ENCODE results near the gene NECTIN1. TPM values are rescaled to one million over a fixed set of nuclear protein-coding genes. Genes with fewer than 3 reads are reported as not detected.

Gene NECTIN1
- total RNA-seq, 1 experiment from 2014 or later: 23.8 TPM

GRCh38 chr11:119668676-119669075 is 60.3 kb downstream of the NECTIN1 start:
- no TSS peak for BruUV-seq (replicated peaks)
- DNase-seq (ENCODE audit: low read depth, low spot score) (no peak), ATAC-seq (no peak)
- CTCF ChIA-PET: interaction anchor here (1.0 kb wide), 1 partner anchor 61 kb away, joined by 4 read pairs; the partner anchor contains the start of gene NECTIN1
- H2AFZ ChIP-seq (ENCODE audit: low read depth, low read length, poor library complexity, severe bottlenecking): no peak overlapping the region
- no peak overlapping the region for H3K27ac ChIP-seq (ENCODE audit: low read depth, low read length)
- POLR2A ChIA-PET: no interaction called here
- H3K4me1 ChIP-seq (ENCODE audit: control insufficient read depth in 1 of 2, insufficient read depth in 2 of 2, low read length in 2 of 2): no peaks in the 10 kb centered on the region
- RAD21 ChIA-PET (ENCODE audit: low non-redundant PET in 1 of 2, low total read pairs in 2 of 2, uncharacterized antibody in 2 of 2, unreplicated experiment in 2 of 2): no interaction called here
- H3K4me2 ChIP-seq (ENCODE audit: low read length): no peak overlapping the region
- H3K79me2 ChIP-seq (ENCODE audit: insufficient read depth, low read length): no peaks in the 10 kb centered on the region
- TF ChIP-seq ZFX (IDR thresholded peaks at IDR 0.05) (no peak), YY1 (IDR thresholded peaks at IDR 0.05; ENCODE audit: extremely low read depth, insufficient replicate concordance, low read depth, low read length) (no peak), CBX3 (IDR thresholded peaks at IDR 0.05; ENCODE audit: low read depth) (no peak), SIN3A (IDR thresholded peaks at IDR 0.05; ENCODE audit: low read depth) (no peak), EGR1 (IDR thresholded peaks at IDR 0.05; ENCODE audit: low read depth) (no peak), ZBTB33 (IDR thresholded peaks at IDR 0.05; ENCODE audit: extremely low read depth, insufficient replicate concordance, low read length) (no peak)
- no peak overlapping the region for H3K9ac ChIP-seq (ENCODE audit: low read length)
- no peaks in the 10 kb centered on the region for H3K9me3 ChIP-seq (ENCODE audit: control insufficient read depth in 1 of 2, insufficient read depth in 1 of 2, low read depth in 1 of 2, low read length in 2 of 2)
- H4K20me1 ChIP-seq (ENCODE audit: insufficient read depth): no peaks in the 10 kb centered on the region
- intact Hi-C loops (cut with micrococcal nuclease): loop anchor here (5.0 kb wide), 1 partner anchor 186 kb away; no protein-coding TSS in a partner anchor
- no peaks in the 10 kb centered on the region for H3K9me2 ChIP-seq (ENCODE audit: insufficient read depth)
- peaks cover 2 to 3% of the 10 kb centered on the region in 2 experiments; a peak in 2 of 4 replicates for H3K36me3 ChIP-seq (ENCODE audit: control insufficient read depth in 1 of 2, insufficient read depth in 2 of 2, low read length in 2 of 2)
- H3K27me3 ChIP-seq (ENCODE audit: insufficient read depth, low read length): no peaks in the 10 kb centered on the region
- H3K4me3 ChIP-seq (replicated peaks in 1 of 2; ENCODE audit: low read depth in 1 of 2, low read length in 2 of 2): no peak overlapping the region

DNA sequence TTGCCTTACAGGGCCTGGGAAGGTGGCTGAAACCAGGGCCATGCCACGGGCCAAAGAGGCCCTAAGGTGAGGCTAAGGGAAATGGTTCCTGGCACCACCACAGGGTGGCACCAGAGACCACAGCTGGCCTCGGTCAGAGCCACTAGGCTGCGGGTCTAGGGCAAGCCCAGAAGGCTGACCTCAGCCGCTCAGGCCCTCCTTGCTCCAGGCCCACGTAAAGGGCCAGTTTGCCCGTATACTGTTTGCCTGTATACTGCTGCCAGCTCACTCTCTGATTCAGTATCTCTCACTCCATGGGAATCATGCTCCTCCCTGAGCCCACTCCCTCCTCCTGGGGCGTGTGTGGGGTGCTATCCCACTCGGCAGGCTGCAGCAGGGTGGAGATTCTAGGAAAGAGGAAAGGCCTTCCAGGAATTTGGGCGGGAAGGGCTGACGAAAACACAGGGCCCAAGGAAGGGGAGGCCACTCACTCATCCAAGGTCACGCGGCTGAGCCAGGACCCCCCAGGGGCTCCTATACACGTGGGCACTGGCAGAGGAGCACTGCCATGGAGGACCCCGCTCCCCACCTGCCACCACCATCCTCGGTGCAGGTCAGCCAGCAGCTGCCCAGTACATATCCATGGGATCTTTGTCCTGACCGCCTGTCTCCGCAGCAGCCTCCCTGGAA is 62.4 kb downstream of the NECTIN1 start:
- DNase-seq (ENCODE audit: low read depth, low spot score) (peak; percentile 18), ATAC-seq (peak; percentile 99)
- Histone ChIP-seq H3K4me3 (replicated peaks in 1 of 2; ENCODE audit: low read depth in 1 of 2, low read length in 2 of 2) (no peak overlapping the region), H3K9me2 (ENCODE audit: insufficient read depth) (no peaks in the 10 kb centered on the region), H3K4me2 (ENCODE audit: low read length) (no peak overlapping the region), H4K20me1 (ENCODE audit: insufficient read depth) (no peaks in the 10 kb centered on the region), H3K27ac (ENCODE audit: low read depth, low read length) (no peak overlapping the region), H3K27me3 (ENCODE audit: insufficient read depth, low read length) (no peaks in the 10 kb centered on the region), H2AFZ (ENCODE audit: low read depth, low read length, poor library complexity, severe bottlenecking) (no peak overlapping the region), H3K4me1 (ENCODE audit: control insufficient read depth in 1 of 2, insufficient read depth in 2 of 2, low read length in 2 of 2) (no peaks in the 10 kb centered on the region), H3K79me2 (ENCODE audit: insufficient read depth, low read length) (no peaks in the 10 kb centered on the region), H3K9me3 (ENCODE audit: control insufficient read depth in 1 of 2, insufficient read depth in 1 of 2, low read depth in 1 of 2, low read length in 2 of 2) (no peaks in the 10 kb centered on the region), H3K36me3 (ENCODE audit: control insufficient read depth in 1 of 2, insufficient read depth in 2 of 2, low read length in 2 of 2) (peaks cover 0 to 2% of the 10 kb centered on the region in 2 experiments; a peak in 1 of 4 replicates), H3K9ac (ENCODE audit: low read length) (no peak overlapping the region)
- no peak for TF ChIP-seq CEBPB (IDR thresholded peaks at IDR 0.05; ENCODE audit: low read depth)
- TF ChIP-seq, protein P1, sequence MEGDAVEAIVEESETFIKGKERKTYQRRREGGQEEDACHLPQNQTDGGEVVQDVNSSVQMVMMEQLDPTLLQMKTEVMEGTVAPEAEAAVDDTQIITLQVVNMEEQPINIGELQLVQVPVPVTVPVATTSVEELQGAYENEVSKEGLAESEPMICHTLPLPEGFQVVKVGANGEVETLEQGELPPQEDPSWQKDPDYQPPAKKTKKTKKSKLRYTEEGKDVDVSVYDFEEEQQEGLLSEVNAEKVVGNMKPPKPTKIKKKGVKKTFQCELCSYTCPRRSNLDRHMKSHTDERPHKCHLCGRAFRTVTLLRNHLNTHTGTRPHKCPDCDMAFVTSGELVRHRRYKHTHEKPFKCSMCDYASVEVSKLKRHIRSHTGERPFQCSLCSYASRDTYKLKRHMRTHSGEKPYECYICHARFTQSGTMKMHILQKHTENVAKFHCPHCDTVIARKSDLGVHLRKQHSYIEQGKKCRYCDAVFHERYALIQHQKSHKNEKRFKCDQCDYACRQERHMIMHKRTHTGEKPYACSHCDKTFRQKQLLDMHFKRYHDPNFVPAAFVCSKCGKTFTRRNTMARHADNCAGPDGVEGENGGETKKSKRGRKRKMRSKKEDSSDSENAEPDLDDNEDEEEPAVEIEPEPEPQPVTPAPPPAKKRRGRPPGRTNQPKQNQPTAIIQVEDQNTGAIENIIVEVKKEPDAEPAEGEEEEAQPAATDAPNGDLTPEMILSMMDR (IDR thresholded peaks at IDR 0.05 in 2 of 3, conservative IDR thresholded peaks at IDR 0.05 in 1 of 3; ENCODE audit: borderline replicate concordance in 1 of 3, insufficient read depth in 1 of 3, low read depth in 2 of 3, low read length in 2 of 3): peak; percentile 85 to 89 (median 88)
- 0 out of 2 replicates have a peak, but pooled peaks have one; percentile 10 for TF ChIP-seq POLR2AphosphoS5 (IDR thresholded peaks at IDR 0.05; ENCODE audit: low read depth, low read length)
- peak; percentile 99 for TF ChIP-seq RAD21 (IDR thresholded peaks at IDR 0.05; ENCODE audit: low read depth)
- BruUV-seq (replicated peaks): no TSS peak
- CTCF ChIA-PET: no interaction called here
- RAD21 ChIA-PET (ENCODE audit: low non-redundant PET in 1 of 2, low total read pairs in 2 of 2, uncharacterized antibody in 2 of 2, unreplicated experiment in 2 of 2): no interaction called here
- intact Hi-C loops (cut with micrococcal nuclease): loop anchor here (1.0 to 5.0 kb wide), 7 partner anchors 63 to 564 kb away; partner anchors contain the start of gene NECTIN1
- POLR2A ChIA-PET: no interaction called here

Measured in HCT116 (cell line).